HUES6 (cell line): Measurements from ENCODE around the gene DPH6.
A peak's percentile ranks its signal among the peaks of the same experiment; 100 is the strongest.

Experiments
- H3K27ac ChIP-seq: 2 replicates; pipeline ENCODE4 v1.7.0; 2013; ENCODE audit warnings: low read depth, mild to moderate bottlenecking, low read length, inconsistent platforms
- H3K27me3 ChIP-seq: 2 replicates; pipeline ENCODE4 v1.6.1; 2013; ENCODE audit warnings: low read length; ENCODE audit not compliant: control insufficient read depth, insufficient read depth
- H3K36me3 ChIP-seq: 2 replicates; pipeline ENCODE4 v1.6.1; 2013; ENCODE audit warnings: low read length; ENCODE audit not compliant: control insufficient read depth, insufficient read depth
- H3K4me1 ChIP-seq: 2 replicates; pipeline ENCODE4 v1.6.1; 2013; ENCODE audit warnings: low read length; ENCODE audit not compliant: control insufficient read depth, insufficient read depth
- H3K4me3 ChIP-seq: 2 replicates; pipeline ENCODE4 v1.5.1; 2013; ENCODE audit warnings: low read depth, low read length
- H3K9ac ChIP-seq: one replicate; pipeline ENCODE4 v1.6.1; 2013; ENCODE audit warnings: mild to moderate bottlenecking, low read length
- H3K9me3 ChIP-seq: 2 replicates; pipeline ENCODE4 v1.6.1; 2013; ENCODE audit warnings: low read depth, low read length; ENCODE audit not compliant: control insufficient read depth, insufficient read depth

DPH6 gene

DNA sequence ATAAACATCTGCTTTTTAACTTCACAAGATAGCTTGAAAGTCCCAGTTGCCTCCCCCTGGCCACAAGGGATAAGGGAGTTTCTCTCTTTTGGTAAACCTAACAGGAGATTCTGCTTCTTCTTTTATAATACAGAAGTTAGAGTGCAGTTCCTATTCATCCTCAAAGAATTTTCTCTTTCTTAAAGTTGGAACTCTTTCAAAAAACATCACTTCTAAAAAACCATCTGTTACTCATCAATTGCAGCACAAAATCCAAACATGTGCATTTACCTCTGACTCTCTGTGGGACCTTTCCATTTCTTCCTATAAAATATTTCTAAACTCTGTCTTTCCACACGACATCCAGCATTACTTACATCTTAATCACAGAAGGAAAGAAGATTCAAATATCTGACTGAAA, 5.1 kb downstream of the DPH6 start:
- H3K9me3 ChIP-seq = no peaks in the 10 kb centered on the region
- H3K36me3 ChIP-seq = peaks cover 12% of the 10 kb centered on the region
- no peaks in the 10 kb centered on the region for H3K27me3 ChIP-seq
- H3K4me3 ChIP-seq = no peak overlapping the region
- no peak overlapping the region for H3K9ac ChIP-seq
- H3K4me1 ChIP-seq = peaks cover 3% of the 10 kb centered on the region; the same call in 1 of the 2 replicates
- no peak overlapping the region for H3K27ac ChIP-seq

- H3K36me3 ChIP-seq = peaks cover 12% of the 10 kb centered on the region
- H3K4me1 ChIP-seq = peaks cover 3% of the 10 kb centered on the region; the same call in 1 of the 2 replicates
- H3K27ac ChIP-seq = no peak overlapping the region
- H3K27me3 ChIP-seq = no peaks in the 10 kb centered on the region
- no peak overlapping the region for H3K4me3 ChIP-seq
- no peak overlapping the region for H3K9ac ChIP-seq
- H3K9me3 ChIP-seq = no peaks in the 10 kb centered on the region
These were observed 5.9 kb downstream of the DPH6 start for GRCh38 chr15:35540021-35540420.

DNA sequence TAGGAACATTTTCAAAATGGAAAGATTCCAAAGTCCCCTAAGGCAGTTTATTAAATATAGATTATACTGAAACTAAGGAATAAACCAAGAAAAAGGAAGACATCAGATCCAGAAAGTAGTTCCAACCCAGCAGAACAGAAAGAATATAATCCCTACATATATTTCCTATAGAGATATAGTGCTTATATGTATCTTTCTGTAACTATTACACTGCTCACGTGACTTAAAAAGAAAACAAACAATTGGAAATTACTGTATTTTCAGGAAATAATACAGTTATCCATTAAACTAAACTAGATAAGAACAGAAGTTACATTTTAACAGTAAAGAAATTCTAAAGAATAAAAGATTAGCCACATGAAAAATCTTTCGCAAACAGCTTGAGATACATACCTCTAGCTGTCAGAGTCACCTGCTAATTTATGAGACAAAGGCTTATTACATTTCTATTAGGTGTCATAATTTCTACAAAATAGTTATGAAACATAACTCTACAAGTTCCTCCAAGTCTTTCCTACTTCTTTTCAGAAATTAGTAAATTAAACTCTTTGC, 10.5 kb downstream of the DPH6 start:
- H3K4me1 ChIP-seq = no peaks in the 10 kb centered on the region
- no peak overlapping the region for H3K9ac ChIP-seq
- no peaks in the 10 kb centered on the region for H3K9me3 ChIP-seq
- H3K4me3 ChIP-seq = no peak overlapping the region
- H3K36me3 ChIP-seq = peaks cover 25% of the 10 kb centered on the region
- no peak overlapping the region for H3K27ac ChIP-seq
- H3K27me3 ChIP-seq = no peaks in the 10 kb centered on the region

GRCh38 chr15:35533130-35534110, 12.5 kb downstream of the DPH6 start:
- Histone ChIP-seq H3K4me1 (no peaks in the 10 kb centered on the region), H3K4me3 (no peak overlapping the region), H3K27ac (no peak overlapping the region), H3K9me3 (peaks cover 6% of the 10 kb centered on the region; the same call in 1 of the 2 replicates), H3K36me3 (peaks cover 34% of the 10 kb centered on the region), H3K27me3 (no peaks in the 10 kb centered on the region), H3K9ac (no peak overlapping the region)

DNA sequence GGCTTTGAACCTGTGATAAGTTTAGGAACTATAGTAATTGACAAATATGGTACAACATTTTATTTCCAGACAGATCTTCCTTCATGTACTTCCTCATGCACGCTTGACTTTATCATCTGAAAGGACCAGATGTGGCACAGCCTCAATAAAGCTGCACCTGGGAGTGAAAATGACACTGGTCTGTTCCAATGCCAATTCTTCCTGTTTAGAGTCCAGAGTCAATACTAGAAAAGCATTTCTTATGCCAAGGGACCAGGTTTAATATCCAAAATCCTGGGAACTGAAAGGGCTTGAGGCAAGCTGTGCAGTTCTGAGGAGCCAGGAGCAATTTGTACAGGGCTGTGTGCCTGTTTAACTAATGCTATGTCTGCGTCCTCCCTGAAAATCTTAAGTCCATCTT, 15.3 kb downstream of the DPH6 start:
- Histone ChIP-seq H3K4me3 (no peak overlapping the region), H3K36me3 (peaks cover 22% of the 10 kb centered on the region), H3K4me1 (no peaks in the 10 kb centered on the region), H3K27me3 (no peaks in the 10 kb centered on the region), H3K9me3 (peaks cover 6% of the 10 kb centered on the region; the same call in 1 of the 2 replicates), H3K27ac (no peak overlapping the region), H3K9ac (no peak overlapping the region)

DNA sequence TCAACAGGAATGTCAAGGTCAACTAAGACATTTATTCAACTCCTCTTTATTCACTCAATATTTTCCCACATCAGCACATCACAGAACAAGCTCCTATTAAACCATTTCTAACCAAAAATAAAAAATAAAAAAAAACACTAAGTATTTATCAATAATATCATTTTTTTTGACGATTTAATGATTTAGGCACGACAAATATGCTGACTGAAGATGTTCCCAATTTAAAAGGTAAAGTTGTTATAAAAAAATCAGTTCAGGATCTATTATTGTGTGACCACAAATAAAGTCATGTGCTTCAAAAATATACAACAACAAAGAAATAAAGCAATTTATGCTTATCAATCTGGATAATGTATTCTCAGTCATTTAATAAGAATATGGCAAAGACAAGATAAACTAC, 16.2 kb downstream of the DPH6 start:
- H3K27ac ChIP-seq = no peak overlapping the region
- H3K36me3 ChIP-seq = peaks cover 22% of the 10 kb centered on the region
- H3K27me3 ChIP-seq = no peaks in the 10 kb centered on the region
- no peak overlapping the region for H3K9ac ChIP-seq
- H3K4me3 ChIP-seq = no peak overlapping the region
- H3K4me1 ChIP-seq = no peaks in the 10 kb centered on the region
- peaks cover 6% of the 10 kb centered on the region; the same call in 1 of the 2 replicates for H3K9me3 ChIP-seq

- H3K9ac ChIP-seq = no peak overlapping the region
- H3K27ac ChIP-seq = no peak overlapping the region
- no peaks in the 10 kb centered on the region for H3K36me3 ChIP-seq
- no peak overlapping the region for H3K4me3 ChIP-seq
- H3K4me1 ChIP-seq = peaks cover 22% of the 10 kb centered on the region
- H3K9me3 ChIP-seq = no peaks in the 10 kb centered on the region
- H3K27me3 ChIP-seq = no peaks in the 10 kb centered on the region
These were observed 23.9 kb downstream of the DPH6 start for GRCh38 chr15:35522061-35522460.

GRCh38 chr15:35519541-35520149, 26.3 kb downstream of the DPH6 start:
- no peak overlapping the region for H3K4me3 ChIP-seq
- H3K9me3 ChIP-seq = no peaks in the 10 kb centered on the region
- no peak overlapping the region for H3K9ac ChIP-seq
- H3K36me3 ChIP-seq = no peaks in the 10 kb centered on the region
- H3K27ac ChIP-seq = 0 out of 2 replicates have a peak overlapping the region, but pooled peaks have one; percentile 26
- H3K27me3 ChIP-seq = no peaks in the 10 kb centered on the region
- H3K4me1 ChIP-seq = peaks cover 22% of the 10 kb centered on the region

DNA sequence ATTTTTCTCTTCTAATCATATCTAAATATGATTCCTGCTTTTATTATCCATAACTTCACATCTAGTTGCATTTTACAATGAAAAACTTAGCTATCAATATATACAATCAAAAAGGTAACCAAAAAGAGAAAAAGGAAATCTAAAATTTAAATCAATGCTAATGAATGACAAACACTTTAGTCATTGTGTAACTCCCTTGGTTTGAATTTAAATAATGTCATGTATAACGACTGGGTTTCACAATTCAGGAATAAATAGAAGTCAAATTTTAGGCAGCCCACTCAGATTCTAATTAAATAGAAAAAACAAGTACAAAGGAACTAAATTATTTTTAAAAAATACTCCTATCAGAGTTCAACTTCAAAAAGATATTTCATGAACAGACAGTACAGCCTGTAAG, 26.9 kb downstream of the DPH6 start:
- H3K4me3 ChIP-seq = no peak overlapping the region
- no peaks in the 10 kb centered on the region for H3K9me3 ChIP-seq
- peaks cover 22% of the 10 kb centered on the region for H3K4me1 ChIP-seq
- H3K27me3 ChIP-seq = no peaks in the 10 kb centered on the region
- H3K36me3 ChIP-seq = no peaks in the 10 kb centered on the region
- H3K27ac ChIP-seq = 0 out of 2 replicates have a peak overlapping the region, but pooled peaks have one; percentile 26
- H3K9ac ChIP-seq = no peak overlapping the region

- Histone ChIP-seq H3K9ac (no peak overlapping the region), H3K27me3 (no peaks in the 10 kb centered on the region), H3K4me3 (no peak overlapping the region), H3K9me3 (no peaks in the 10 kb centered on the region), H3K27ac (no peak overlapping the region), H3K4me1 (peaks cover 9% of the 10 kb centered on the region), H3K36me3 (no peaks in the 10 kb centered on the region)
These were observed 31.2 kb downstream of the DPH6 start for GRCh38 chr15:35514759-35515158.
